H1 (cell line): ENCODE data around the gene LRCH2. TPM values are rescaled to one million over a fixed set of nuclear protein-coding genes. Genes with fewer than 3 reads are reported as not detected.

Source experiments
- BCL11A ChIP-seq, 2 experiments: IDR thresholded peaks; one replicate each; pipeline ENCODE4 v1.6.1; 2011; ENCODE audit warnings: low read depth in 2 of 2, low read length in 2 of 2, mild to moderate bottlenecking in 2 of 2
- EP300 ChIP-seq, 2 experiments: IDR thresholded peaks; 1 replicate in 1 of 2; 2 replicates in 1 of 2; pipeline ENCODE4 v1.6.1; 2011 to 2012; ENCODE audit warnings: low read depth in 2 of 2, low read length in 2 of 2, mild to moderate bottlenecking in 2 of 2, borderline replicate concordance in 1 of 2, inconsistent platforms in 1 of 2, moderate library complexity in 1 of 2
- JUN ChIP-seq: IDR thresholded peaks from 2 replicates; pipeline ENCODE4 v1.6.1; 2011; ENCODE audit warnings: low read depth, mild to moderate bottlenecking, improper control_type of control experiment, low read length
- TBP ChIP-seq: IDR thresholded peaks from 2 replicates; pipeline ENCODE4 v1.6.1; 2011; ENCODE audit warnings: low read depth, low read length, improper control_type of control experiment
- TCF12 ChIP-seq: IDR thresholded peaks from 2 replicates; pipeline ENCODE4 v1.6.1; 2011; ENCODE audit warnings: low read depth, mild to moderate bottlenecking, low read length
- ZNF274 ChIP-seq: IDR thresholded peaks from 2 replicates; pipeline ENCODE4 v1.7.0; 2012; ENCODE audit warnings: low read length, borderline replicate concordance; ENCODE audit errors: extremely low read depth
- polyA plus RNA-seq, 7 experiments: library from polyadenylated mRNA; depleted of rRNA in 3 of 7; stranded (reverse) in 5 of 7; unstranded in 2 of 7; fragments of >200 nt in 5 of 7; fragments of 200-250 nt in 2 of 7; gene quantifications; 1 replicate in 5 of 7; 2 replicates in 1 of 7; 4 replicates in 1 of 7; pipeline versions ENCODE4 v1.2.1 to v1.2.3, GENCODE V29; 2011 to 2013; ENCODE audit warnings: missing spikeins in 2 of 7, mixed read lengths in 2 of 7
- total RNA-seq: library from RNA; stranded (reverse); fragmentation: NEBNext Ultra II Directional; extraction: Animal tissue kit (Norgen Biotek cat#: 25700); gene quantifications from 2 replicates; pipeline ENCODE4 v1.2.1, GENCODE V29; 2021
- TF ChIP-seq, protein P1 (sequence below): fragments of 300-600 bp; sonication (generic); IDR thresholded peaks from 2 replicates; pipeline ENCODE4 v1.7.1; 2012; ENCODE audit warnings: low read length, moderate library complexity, mild to moderate bottlenecking, inconsistent platforms; ENCODE audit not compliant: insufficient replicate concordance

LRCH2 gene
- total and polyA plus RNA-seq, 2 of the 8 experiments (the other 6 are each of a cell fraction or from before 2014, with no cell fraction given) = 1.5 to 5.5 TPM

DNA sequence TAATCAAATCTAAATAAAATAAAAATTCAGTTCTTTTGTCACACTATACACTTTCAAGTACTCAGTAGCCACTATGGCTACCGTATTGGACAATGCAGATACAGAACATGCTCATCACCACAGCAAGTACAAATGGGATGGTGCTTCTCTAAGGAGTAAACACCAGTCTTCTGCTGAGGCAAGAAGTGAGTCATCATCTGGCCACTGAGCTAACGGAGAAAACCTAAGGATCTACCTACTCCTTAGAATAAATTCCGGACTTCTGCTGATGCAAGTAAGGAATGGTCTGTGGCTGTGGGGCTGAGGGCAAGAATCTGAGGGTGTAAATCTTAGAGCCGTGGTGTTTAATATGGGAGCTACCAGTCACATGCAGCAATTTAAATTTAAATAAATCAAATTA, 56.0 kb downstream of the LRCH2 start (continued):
- TF ChIP-seq TBP = no peak
- TF ChIP-seq, protein P1, sequence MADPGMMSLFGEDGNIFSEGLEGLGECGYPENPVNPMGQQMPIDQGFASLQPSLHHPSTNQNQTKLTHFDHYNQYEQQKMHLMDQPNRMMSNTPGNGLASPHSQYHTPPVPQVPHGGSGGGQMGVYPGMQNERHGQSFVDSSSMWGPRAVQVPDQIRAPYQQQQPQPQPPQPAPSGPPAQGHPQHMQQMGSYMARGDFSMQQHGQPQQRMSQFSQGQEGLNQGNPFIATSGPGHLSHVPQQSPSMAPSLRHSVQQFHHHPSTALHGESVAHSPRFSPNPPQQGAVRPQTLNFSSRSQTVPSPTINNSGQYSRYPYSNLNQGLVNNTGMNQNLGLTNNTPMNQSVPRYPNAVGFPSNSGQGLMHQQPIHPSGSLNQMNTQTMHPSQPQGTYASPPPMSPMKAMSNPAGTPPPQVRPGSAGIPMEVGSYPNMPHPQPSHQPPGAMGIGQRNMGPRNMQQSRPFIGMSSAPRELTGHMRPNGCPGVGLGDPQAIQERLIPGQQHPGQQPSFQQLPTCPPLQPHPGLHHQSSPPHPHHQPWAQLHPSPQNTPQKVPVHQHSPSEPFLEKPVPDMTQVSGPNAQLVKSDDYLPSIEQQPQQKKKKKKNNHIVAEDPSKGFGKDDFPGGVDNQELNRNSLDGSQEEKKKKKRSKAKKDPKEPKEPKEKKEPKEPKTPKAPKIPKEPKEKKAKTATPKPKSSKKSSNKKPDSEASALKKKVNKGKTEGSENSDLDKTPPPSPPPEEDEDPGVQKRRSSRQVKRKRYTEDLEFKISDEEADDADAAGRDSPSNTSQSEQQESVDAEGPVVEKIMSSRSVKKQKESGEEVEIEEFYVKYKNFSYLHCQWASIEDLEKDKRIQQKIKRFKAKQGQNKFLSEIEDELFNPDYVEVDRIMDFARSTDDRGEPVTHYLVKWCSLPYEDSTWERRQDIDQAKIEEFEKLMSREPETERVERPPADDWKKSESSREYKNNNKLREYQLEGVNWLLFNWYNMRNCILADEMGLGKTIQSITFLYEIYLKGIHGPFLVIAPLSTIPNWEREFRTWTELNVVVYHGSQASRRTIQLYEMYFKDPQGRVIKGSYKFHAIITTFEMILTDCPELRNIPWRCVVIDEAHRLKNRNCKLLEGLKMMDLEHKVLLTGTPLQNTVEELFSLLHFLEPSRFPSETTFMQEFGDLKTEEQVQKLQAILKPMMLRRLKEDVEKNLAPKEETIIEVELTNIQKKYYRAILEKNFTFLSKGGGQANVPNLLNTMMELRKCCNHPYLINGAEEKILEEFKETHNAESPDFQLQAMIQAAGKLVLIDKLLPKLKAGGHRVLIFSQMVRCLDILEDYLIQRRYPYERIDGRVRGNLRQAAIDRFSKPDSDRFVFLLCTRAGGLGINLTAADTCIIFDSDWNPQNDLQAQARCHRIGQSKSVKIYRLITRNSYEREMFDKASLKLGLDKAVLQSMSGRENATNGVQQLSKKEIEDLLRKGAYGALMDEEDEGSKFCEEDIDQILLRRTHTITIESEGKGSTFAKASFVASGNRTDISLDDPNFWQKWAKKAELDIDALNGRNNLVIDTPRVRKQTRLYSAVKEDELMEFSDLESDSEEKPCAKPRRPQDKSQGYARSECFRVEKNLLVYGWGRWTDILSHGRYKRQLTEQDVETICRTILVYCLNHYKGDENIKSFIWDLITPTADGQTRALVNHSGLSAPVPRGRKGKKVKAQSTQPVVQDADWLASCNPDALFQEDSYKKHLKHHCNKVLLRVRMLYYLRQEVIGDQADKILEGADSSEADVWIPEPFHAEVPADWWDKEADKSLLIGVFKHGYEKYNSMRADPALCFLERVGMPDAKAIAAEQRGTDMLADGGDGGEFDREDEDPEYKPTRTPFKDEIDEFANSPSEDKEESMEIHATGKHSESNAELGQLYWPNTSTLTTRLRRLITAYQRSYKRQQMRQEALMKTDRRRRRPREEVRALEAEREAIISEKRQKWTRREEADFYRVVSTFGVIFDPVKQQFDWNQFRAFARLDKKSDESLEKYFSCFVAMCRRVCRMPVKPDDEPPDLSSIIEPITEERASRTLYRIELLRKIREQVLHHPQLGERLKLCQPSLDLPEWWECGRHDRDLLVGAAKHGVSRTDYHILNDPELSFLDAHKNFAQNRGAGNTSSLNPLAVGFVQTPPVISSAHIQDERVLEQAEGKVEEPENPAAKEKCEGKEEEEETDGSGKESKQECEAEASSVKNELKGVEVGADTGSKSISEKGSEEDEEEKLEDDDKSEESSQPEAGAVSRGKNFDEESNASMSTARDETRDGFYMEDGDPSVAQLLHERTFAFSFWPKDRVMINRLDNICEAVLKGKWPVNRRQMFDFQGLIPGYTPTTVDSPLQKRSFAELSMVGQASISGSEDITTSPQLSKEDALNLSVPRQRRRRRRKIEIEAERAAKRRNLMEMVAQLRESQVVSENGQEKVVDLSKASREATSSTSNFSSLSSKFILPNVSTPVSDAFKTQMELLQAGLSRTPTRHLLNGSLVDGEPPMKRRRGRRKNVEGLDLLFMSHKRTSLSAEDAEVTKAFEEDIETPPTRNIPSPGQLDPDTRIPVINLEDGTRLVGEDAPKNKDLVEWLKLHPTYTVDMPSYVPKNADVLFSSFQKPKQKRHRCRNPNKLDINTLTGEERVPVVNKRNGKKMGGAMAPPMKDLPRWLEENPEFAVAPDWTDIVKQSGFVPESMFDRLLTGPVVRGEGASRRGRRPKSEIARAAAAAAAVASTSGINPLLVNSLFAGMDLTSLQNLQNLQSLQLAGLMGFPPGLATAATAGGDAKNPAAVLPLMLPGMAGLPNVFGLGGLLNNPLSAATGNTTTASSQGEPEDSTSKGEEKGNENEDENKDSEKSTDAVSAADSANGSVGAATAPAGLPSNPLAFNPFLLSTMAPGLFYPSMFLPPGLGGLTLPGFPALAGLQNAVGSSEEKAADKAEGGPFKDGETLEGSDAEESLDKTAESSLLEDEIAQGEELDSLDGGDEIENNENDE = no peak
- no peak for TF ChIP-seq TCF12
- TF ChIP-seq ZNF274 = no peak
- TF ChIP-seq JUN = no peak
- no peak for TF ChIP-seq BCL11A (IDR thresholded peaks at IDR 0.05; ENCODE audit: low read depth in 2 of 2, low read length in 2 of 2)
- no peak for TF ChIP-seq EP300 (IDR thresholded peaks at IDR 0.05; ENCODE audit: borderline replicate concordance in 1 of 2, low read depth in 2 of 2, low read length in 2 of 2)
